Esophagus muscularis mucosa (tissue), 4 donors: ENCODE measurements around the gene CNGB1. TPM values are rescaled to one million over a fixed set of nuclear protein-coding genes. Genes with fewer than 3 reads are reported as not detected.

Experiments
- DNase-seq: peaks from one replicate; pipeline ENCODE4 v3.0.0-alpha.2; 2017; ENCODE audit errors: extremely low spot score
- H3K27ac ChIP-seq, 4 donors: fragments of 200-600 bp; sonication (generic); replicated peaks in 1 of 4; 1 replicate in 3 of 4; 2 replicates in 1 of 4; pipeline ENCODE4 v1.5.1; 2016 to 2019; ENCODE audit warnings: mild to moderate bottlenecking in 1 of 4
- H3K27me3 ChIP-seq, 4 donors: fragments of 200-600 bp; sonication (generic); one replicate each; pipeline versions ENCODE4 v1.5.1 to v1.6.0; 2016 to 2019
- H3K36me3 ChIP-seq, 4 donors: fragments of 200-600 bp; sonication (generic); one replicate each; pipeline ENCODE4 v1.5.1; 2016 to 2019
- H3K4me1 ChIP-seq, 4 donors: fragments of 200-600 bp; sonication (generic); one replicate each; pipeline ENCODE4 v1.5.1; 2016 to 2019
- H3K4me3 ChIP-seq, 4 donors: fragments of 200-600 bp; sonication (generic); 1 replicate in 2 of 4; 2 replicates in 2 of 4; pipeline ENCODE4 v1.5.1; 2016 to 2019; ENCODE audit warnings: mild to moderate bottlenecking in 4 of 4, moderate library complexity in 1 of 4
- H3K9me3 ChIP-seq, 4 donors: fragments of 200-600 bp; sonication (generic); 1 replicate in 3 of 4; 2 replicates in 1 of 4; pipeline ENCODE4 v1.5.1; 2016 to 2019
- CTCF ChIP-seq, 3 experiments: fragments of 200-600 bp in 2 of 3; fragments of 450-650 bp in 1 of 3; sonication (generic) in 2 of 3; IDR thresholded peaks; one replicate each; pipeline ENCODE4 v1.5.1; 2017 to 2019; ENCODE audit warnings: antibody characterized with exemption in 3 of 3, mild to moderate bottlenecking in 2 of 3, moderate library complexity in 1 of 3
- EP300 ChIP-seq: sonication (generic); formaldehyde crosslinking; IDR thresholded peaks from one replicate; pipeline ENCODE4 v1.6.1; 2017; ENCODE audit warnings: antibody characterized with exemption
- POLR2A ChIP-seq: fragments of 450-650 bp; IDR thresholded peaks from one replicate; pipeline ENCODE4 v1.6.1; 2017; ENCODE audit warnings: antibody characterized with exemption, moderate library complexity, mild to moderate bottlenecking, low read depth
- POLR2AphosphoS5 ChIP-seq, 2 donors: sonication (generic); formaldehyde crosslinking; IDR thresholded peaks; one replicate each; pipeline ENCODE4 v1.6.1; 2017; ENCODE audit warnings: antibody characterized with exemption in 2 of 2
- WGBS: methylation state at CpG from one replicate; pipeline ENCODE4 v1.1.5; 2018; 5-methylcytosine and 5-hydroxymethylcytosine counted together
- intact Hi-C: fragments of 100-400 bp; cut with DNase I; formaldehyde crosslinking; loops from one replicate; pipeline ENCODE4 v1.15.1; 2023
- total RNA-seq, 4 donors: library from RNA; depleted of rRNA; stranded (reverse); fragments of >200 nt; gene quantifications; one replicate each; pipeline versions ENCODE4 v1.1.0 to v1.2.1, GENCODE V29; 2016

CNGB1 gene
- total RNA-seq, 4 donors from 2014 or later = under 0.01 to 0.97 (median 0.31) TPM

- Histone ChIP-seq H3K4me3 (no peak overlapping the region), H3K4me1 (peaks cover 15 to 23% (median 19%) of the 10 kb centered on the region in 4 donors), H3K27ac (no peak overlapping the region), H3K27me3 (peaks cover 0 to 9% (median 0%) of the 10 kb centered on the region in 4 donors), H3K36me3 (no peaks in the 10 kb centered on the region), H3K9me3 (no peaks in the 10 kb centered on the region)
- DNase-seq = no peak
- 91% methylated on average over 4 of the region's 4 CpGs for WGBS
- TF ChIP-seq EP300 = no peak
- TF ChIP-seq CTCF (IDR thresholded peaks at IDR 0.05) = no peak
- intact Hi-C loops = no loop called here
Observed at GRCh38 chr16:57937861-57938260, 33.1 kb downstream of the CNGB1 start.

DNA sequence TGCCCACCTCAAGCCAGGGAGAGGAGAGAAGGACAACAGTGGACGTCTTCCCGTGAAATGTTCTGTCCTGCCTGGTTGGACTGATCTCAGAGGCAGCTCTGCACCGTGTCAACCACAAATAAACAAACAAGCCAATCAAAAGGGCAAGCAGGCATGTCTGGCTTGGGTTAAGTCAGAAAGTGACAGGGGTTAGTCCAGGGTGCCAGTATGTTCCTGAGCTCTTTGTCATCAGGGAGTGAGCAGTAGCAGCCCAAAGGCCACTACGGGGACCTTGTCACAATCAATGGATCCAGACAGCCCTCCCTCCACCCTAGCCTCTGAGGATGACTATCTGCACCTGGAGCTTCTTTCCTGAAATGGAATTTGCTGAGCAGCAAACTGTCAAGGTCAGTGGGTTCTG lies 35.0 kb downstream of the CNGB1 start:
- Histone ChIP-seq H3K4me3 (no peak overlapping the region), H3K27ac (no peak overlapping the region), H3K9me3 (no peaks in the 10 kb centered on the region), H3K4me1 (peaks cover 12 to 18% (median 14%) of the 10 kb centered on the region in 4 donors), H3K36me3 (no peaks in the 10 kb centered on the region), H3K27me3 (peaks cover 0 to 9% (median 0%) of the 10 kb centered on the region in 4 donors)
- no peak for DNase-seq
- TF ChIP-seq POLR2A (no peak), POLR2AphosphoS5 (IDR thresholded peaks at IDR 0.05) (no peak), CTCF (IDR thresholded peaks at IDR 0.05) (no peak), EP300 (no peak)
- intact Hi-C loops = no loop called here
- WGBS = 62% methylated on average over 4 of the region's 4 CpGs

- Histone ChIP-seq H3K9me3 (no peaks in the 10 kb centered on the region), H3K27me3 (peaks cover 0 to 5% (median 0%) of the 10 kb centered on the region in 4 donors), H3K27ac (no peak overlapping the region), H3K36me3 (no peaks in the 10 kb centered on the region), H3K4me3 (no peak overlapping the region), H3K4me1 (no peaks in the 10 kb centered on the region)
- DNase-seq = no peak
- WGBS = 86% methylated on average over 2 of the region's 2 CpGs
- intact Hi-C loops = no loop called here
- no peak for TF ChIP-seq POLR2A
- no peak for TF ChIP-seq CTCF (IDR thresholded peaks at IDR 0.05)
- TF ChIP-seq EP300 = no peak
Observed at GRCh38 chr16:57930533-57930932, 40.4 kb downstream of the CNGB1 start.

GRCh38 chr16:57929250-57929649 lies 41.7 kb downstream of the CNGB1 start:
- WGBS = 81% methylated on average over 3 of the region's 3 CpGs
- no peaks in the 10 kb centered on the region for H3K36me3 ChIP-seq
- TF ChIP-seq EP300 = no peak
- TF ChIP-seq POLR2A = no peak
- no peak for TF ChIP-seq POLR2AphosphoS5 (IDR thresholded peaks at IDR 0.05)
- TF ChIP-seq CTCF (IDR thresholded peaks at IDR 0.05) = no peak
- no peaks in the 10 kb centered on the region for H3K4me1 ChIP-seq
- peaks cover 0 to 8% (median 0%) of the 10 kb centered on the region in 4 donors for H3K27me3 ChIP-seq
- H3K27ac ChIP-seq = no peak overlapping the region
- H3K9me3 ChIP-seq = no peaks in the 10 kb centered on the region
- H3K4me3 ChIP-seq = no peak overlapping the region
- intact Hi-C loops = no loop called here
- no peak for DNase-seq

DNA sequence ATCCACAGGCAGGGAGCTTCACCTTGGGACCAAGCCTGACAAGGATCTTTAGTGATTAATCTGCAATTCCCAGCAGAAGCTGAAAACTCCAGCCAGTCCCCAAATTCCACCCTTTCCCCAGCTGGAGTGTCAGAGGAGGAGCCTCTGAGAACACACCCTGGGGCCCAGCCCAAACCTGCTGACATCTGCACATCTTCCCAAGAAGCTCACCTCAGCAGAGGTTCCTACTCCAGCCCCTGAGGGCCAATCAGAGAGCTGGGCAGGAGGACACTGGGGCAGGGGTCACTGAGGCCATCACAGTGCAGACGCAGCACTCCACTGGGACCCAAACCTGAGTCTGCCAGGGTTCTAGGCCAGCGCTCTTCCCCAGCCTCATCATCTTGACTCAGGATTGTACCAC lies 44.9 kb downstream of the CNGB1 start:
- intact Hi-C loops = no loop called here
- Histone ChIP-seq H3K4me1 (no peaks in the 10 kb centered on the region), H3K4me3 (no peak overlapping the region), H3K27ac (no peak overlapping the region), H3K9me3 (no peaks in the 10 kb centered on the region), H3K36me3 (no peaks in the 10 kb centered on the region), H3K27me3 (peaks cover 0 to 16% (median 0%) of the 10 kb centered on the region in 4 donors)
- WGBS = 100% methylated on average over 2 of the region's 2 CpGs
- TF ChIP-seq CTCF (IDR thresholded peaks at IDR 0.05) (no peak), EP300 (no peak), POLR2A (no peak), POLR2AphosphoS5 (IDR thresholded peaks at IDR 0.05) (no peak)
- DNase-seq = no peak
